A549 treated with RU486 at 1 μM for 4 hours (cell line): Measurements from ENCODE around the gene PCDHGA9. TPM values are rescaled to one million over a fixed set of nuclear protein-coding genes. Genes with fewer than 3 reads are reported as not detected.

Experiments used
- total RNA-seq: library from RNA; stranded (reverse); fragments of 200-300 nt; extraction: Qiagen RNA extraction; gene quantifications from 5 replicates; pipeline ENCODE4 v1.2.3, GENCODE V29; 2022; ENCODE audit warnings: low read depth

The PCDHGA9 gene
- total RNA-seq, 1 experiment from 2014 or later: not detected

GRCh38 chr5:141430332-141431113, 27.9 kb downstream of the PCDHGA9 start, which contains the start of gene PCDHGA12:
Gene PCDHGA12, plus strand, starts transcription at chr5:141430507. Its CDS starts 253 bp downstream, at chr5:141430760.

Other genes starting within 250 kb of the PCDHGA9 start
- gene PCDHB7, start 230.1 kb upstream of the PCDHGA9 start, total RNA-seq: not detected in 5 replicates
- 0.25 to 0.43 TPM (median 0.34 TPM) in 5 replicates for gene PCDHB8, start 225.0 kb upstream of the PCDHGA9 start, total RNA-seq
- 0.04 to 0.30 TPM (median 0.07 TPM) in 5 replicates for gene PCDHB16, start 220.4 kb upstream of the PCDHGA9 start, total RNA-seq
- 0.03 to 0.06 TPM in 2 of 5 replicates, not detected in the others for gene PCDHB9, start 215.6 kb upstream of the PCDHGA9 start, total RNA-seq
- gene PCDHB10, start 210.4 kb upstream of the PCDHGA9 start, total RNA-seq: 0.06 TPM in 2 of 5 replicates, not detected in the others
- gene PCDHB11, start 203.2 kb upstream of the PCDHGA9 start, total RNA-seq: 0.06 to 0.14 TPM (median 0.07 TPM) in 4 of 5 replicates, not detected in the other
- 0.05 to 0.09 TPM in 2 of 5 replicates, not detected in the others for gene PCDHB12, start 194.1 kb upstream of the PCDHGA9 start, total RNA-seq
- gene PCDHB13, start 188.9 kb upstream of the PCDHGA9 start, total RNA-seq: 0.06 to 0.12 TPM (median 0.09 TPM) in 5 replicates
- gene PCDHB14, start 179.4 kb upstream of the PCDHGA9 start, total RNA-seq: 0.07 to 0.21 TPM (median 0.09 TPM) in 5 replicates
- 0.06 to 0.10 TPM (median 0.08 TPM) in 3 of 5 replicates, not detected in the others for gene PCDHB15, start 157.4 kb upstream of the PCDHGA9 start, total RNA-seq
- gene SLC25A2, start 98.7 kb upstream of the PCDHGA9 start, total RNA-seq: not detected in 5 replicates
- gene TAF7, start 82.0 kb upstream of the PCDHGA9 start, total RNA-seq: 53.0 to 78.7 TPM (median 74.4 TPM) in 5 replicates
- gene PCDHGA1, start 72.3 kb upstream of the PCDHGA9 start, total RNA-seq: 0.31 to 0.42 TPM (median 0.35 TPM) in 5 replicates
- 0.38 to 0.87 TPM (median 0.47 TPM) in 5 replicates for gene PCDHGA2, start 64.0 kb upstream of the PCDHGA9 start, total RNA-seq
- gene PCDHGA3, start 58.9 kb upstream of the PCDHGA9 start, total RNA-seq: 0.03 TPM in 1 of 5 replicates, not detected in the others
- 1.2 to 2.3 TPM (median 1.9 TPM) in 5 replicates for gene PCDHGB1, start 52.7 kb upstream of the PCDHGA9 start, total RNA-seq
- gene PCDHGA4, start 47.8 kb upstream of the PCDHGA9 start, total RNA-seq: 0.06 to 0.19 TPM (median 0.09 TPM) in 5 replicates
- gene PCDHGB2, start 42.8 kb upstream of the PCDHGA9 start, total RNA-seq: 0.08 TPM in 2 of 5 replicates, not detected in the others
- gene PCDHGA5, start 38.6 kb upstream of the PCDHGA9 start, total RNA-seq: 0.07 to 0.30 TPM (median 0.13 TPM) in 5 replicates
- 0.17 to 0.30 TPM (median 0.23 TPM) in 5 replicates for gene PCDHGB3, start 32.5 kb upstream of the PCDHGA9 start, total RNA-seq
- gene PCDHGA6, start 28.9 kb upstream of the PCDHGA9 start, total RNA-seq: 0.14 to 0.27 TPM (median 0.23 TPM) in 5 replicates
- gene PCDHGA7, start 20.0 kb upstream of the PCDHGA9 start, total RNA-seq: 0.67 to 1.1 TPM (median 0.88 TPM) in 5 replicates
- gene PCDHGB4, start 15.1 kb upstream of the PCDHGA9 start, total RNA-seq: 0.56 to 1.1 TPM (median 0.93 TPM) in 5 replicates
- gene PCDHGA8, start 10.1 kb upstream of the PCDHGA9 start, total RNA-seq: 0.03 TPM in 1 of 5 replicates, not detected in the others
- gene PCDHGB5, start 4.8 kb upstream of the PCDHGA9 start, total RNA-seq: 2.0 to 3.0 TPM (median 2.5 TPM) in 5 replicates
- 0.06 to 0.15 TPM (median 0.09 TPM) in 5 replicates for gene PCDHGB6, start 5.2 kb downstream of the PCDHGA9 start, total RNA-seq
- not detected in 5 replicates for gene PCDHGA10, start 10.2 kb downstream of the PCDHGA9 start, total RNA-seq
- 0.05 to 0.11 TPM (median 0.07 TPM) in 5 replicates for gene PCDHGB7, start 14.9 kb downstream of the PCDHGA9 start, total RNA-seq
- 0.06 TPM in 1 of 5 replicates, not detected in the others for gene PCDHGA11, start 18.3 kb downstream of the PCDHGA9 start, total RNA-seq
- gene PCDHGA12, start 27.7 kb downstream of the PCDHGA9 start, total RNA-seq: 0.02 to 0.05 TPM in 2 of 5 replicates, not detected in the others
- 6.1 to 7.8 TPM (median 7.0 TPM) in 5 replicates for gene PCDHGC3, start 73.2 kb downstream of the PCDHGA9 start, total RNA-seq
- not detected in 5 replicates for gene PCDHGC4, start 82.3 kb downstream of the PCDHGA9 start, total RNA-seq
- 0.02 to 0.09 TPM in 2 of 5 replicates, not detected in the others for gene PCDHGC5, start 86.3 kb downstream of the PCDHGA9 start, total RNA-seq
- 94.4 to 103 TPM (median 98.2 TPM) in 5 replicates for gene DIAPH1, start 216.2 kb downstream of the PCDHGA9 start, total RNA-seq
- gene HDAC3, start 234.1 kb downstream of the PCDHGA9 start, total RNA-seq: 48.1 to 52.6 TPM (median 51.4 TPM) in 5 replicates
- gene RELL2, start 234.2 kb downstream of the PCDHGA9 start, total RNA-seq: 3.7 to 5.2 TPM (median 4.3 TPM) in 5 replicates
- 5.5 to 11.6 TPM (median 8.6 TPM) in 5 replicates for gene FCHSD1, start 248.6 kb downstream of the PCDHGA9 start, total RNA-seq